Stimulated activated naive CD4-positive, alpha-beta T cell (primary cell): ENCODE data around the gene BOK.

Experiments
- DNase-seq, 6 experiments: peaks; one replicate each; lab custom pipeline; 2025; lab: John Stamatoyannopoulos, UW

BOK gene

GRCh38 chr2:241601841-241602240 is 43.3 kb downstream of the BOK start:
- DNase-seq, result no peak

GRCh38 chr2:241602720-241603119 is 44.2 kb downstream of the BOK start:
- DNase-seq, result no peak

- DNase-seq, result no peak
Measured at GRCh38 chr2:241603686-241604085, 45.1 kb downstream of the BOK start.

GRCh38 chr2:241606186-241606585 is 47.6 kb downstream of the BOK start:
- no peak for DNase-seq

- no peak for DNase-seq
Measured at GRCh38 chr2:241607162-241607885, 48.8 kb downstream of the BOK start.

GRCh38 chr2:241608881-241609280 is 50.3 kb downstream of the BOK start:
- DNase-seq, result peak in 1 of 6 experiments; percentile 1

GRCh38 chr2:241609859-241610793 is 51.6 kb downstream of the BOK start:
- peak; percentile 79 to 89 (median 86) for DNase-seq

- DNase-seq, result no peak
Measured at GRCh38 chr2:241611062-241611461, 52.5 kb downstream of the BOK start.

- DNase-seq, result no peak
Measured at GRCh38 chr2:241612156-241613016, 53.8 kb downstream of the BOK start.

- no peak for DNase-seq
Measured at GRCh38 chr2:241613017-241613780, 54.7 kb downstream of the BOK start.

GRCh38 chr2:241615041-241615440 is 56.5 kb downstream of the BOK start:
- DNase-seq, result no peak

GRCh38 chr2:241615522-241616052 is 57.0 kb downstream of the BOK start:
- no peak for DNase-seq

- DNase-seq, result no peak
Measured at GRCh38 chr2:241616168-241617125, 57.9 kb downstream of the BOK start.

GRCh38 chr2:241617431-241618154 is 59.0 kb downstream of the BOK start:
- peak in 5 of 6 experiments; percentile 19 to 66 (median 43) for DNase-seq

- no peak for DNase-seq
Measured at GRCh38 chr2:241618296-241618805, 59.8 kb downstream of the BOK start.

GRCh38 chr2:241618829-241619228 is 60.3 kb downstream of the BOK start:
- no peak for DNase-seq

- DNase-seq, result no peak
Measured at GRCh38 chr2:241619597-241620418, 61.3 kb downstream of the BOK start.

- no peak for DNase-seq
Measured at GRCh38 chr2:241620419-241620769, 61.8 kb downstream of the BOK start.
